PFSK-1 (cell line): Measurements from ENCODE around the gene ADORA3.

Experiments
- FOXP2 ChIP-seq: optimal IDR thresholded peaks from 2 replicates; pipeline ENCODE3; 2011; ENCODE audit warnings: borderline replicate concordance, control low read depth, inconsistent platforms; ENCODE audit not compliant: insufficient read depth; ENCODE audit errors: extremely low read length, extremely low read depth
- POLR2AphosphoS5 ChIP-seq: IDR thresholded peaks from 2 replicates; pipeline ENCODE4 v1.6.1; 2012; ENCODE audit warnings: low read depth, mild to moderate bottlenecking, control low read depth, low read length, moderate library complexity
- SIN3A ChIP-seq: IDR thresholded peaks from 2 replicates; pipeline ENCODE4 v1.6.1; 2012; ENCODE audit warnings: mild to moderate bottlenecking, low read length, moderate library complexity, borderline replicate concordance; ENCODE audit not compliant: insufficient read depth
- TAF1 ChIP-seq: IDR thresholded peaks from 2 replicates; pipeline ENCODE4 v1.6.1; 2012; ENCODE audit warnings: low read length, control low read depth, borderline replicate concordance; ENCODE audit not compliant: insufficient read depth
- TF ChIP-seq, protein P1 (sequence below), 2 experiments: IDR thresholded peaks; 2 replicates each; pipeline versions ENCODE4 v1.6.1 to v1.8.0; 2011 to 2012; ENCODE audit warnings: low read depth in 2 of 2, low read length in 2 of 2, control low read depth in 1 of 2, inconsistent platforms in 1 of 2, mild to moderate bottlenecking in 1 of 2, moderate library complexity in 1 of 2; ENCODE audit not compliant: insufficient read depth in 1 of 2

ADORA3 gene

DNA sequence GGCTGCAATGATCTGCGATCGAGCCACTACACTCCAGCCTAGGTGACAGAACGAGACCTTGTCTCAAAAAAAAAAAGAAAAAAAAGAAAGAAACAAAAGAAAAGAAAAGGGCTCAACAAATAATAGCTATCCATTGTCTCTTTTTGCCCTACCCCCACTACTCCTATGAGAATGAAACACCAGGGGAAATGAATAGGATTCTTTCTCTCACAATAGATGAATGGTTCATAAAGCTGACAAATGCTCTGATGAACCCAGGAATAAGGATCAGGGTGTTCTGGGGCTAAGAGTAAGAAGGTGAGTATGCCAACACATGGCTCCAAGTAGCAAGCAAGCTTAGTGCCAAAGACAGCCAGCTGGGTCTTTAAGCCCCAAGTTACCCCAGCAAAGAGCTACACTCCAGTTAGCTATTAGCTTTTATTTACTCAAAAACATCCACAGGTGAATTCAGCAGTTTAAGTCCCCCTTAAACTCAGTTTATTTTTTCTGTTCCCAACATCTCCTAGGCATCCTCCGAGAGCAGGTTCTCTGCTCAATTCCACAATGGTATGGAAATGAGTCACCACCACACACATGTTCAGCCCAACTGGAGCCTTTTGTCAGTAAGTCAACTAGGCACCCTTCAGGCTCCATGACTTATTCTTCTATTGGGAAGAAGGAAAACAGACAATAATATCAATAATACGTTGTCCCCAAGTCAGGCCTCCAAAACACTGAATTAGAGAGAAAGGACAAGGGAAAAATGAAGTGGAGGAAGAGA is 4.2 kb downstream of the ADORA3 start:
- TF ChIP-seq TAF1: no peak
- TF ChIP-seq, protein P1, sequence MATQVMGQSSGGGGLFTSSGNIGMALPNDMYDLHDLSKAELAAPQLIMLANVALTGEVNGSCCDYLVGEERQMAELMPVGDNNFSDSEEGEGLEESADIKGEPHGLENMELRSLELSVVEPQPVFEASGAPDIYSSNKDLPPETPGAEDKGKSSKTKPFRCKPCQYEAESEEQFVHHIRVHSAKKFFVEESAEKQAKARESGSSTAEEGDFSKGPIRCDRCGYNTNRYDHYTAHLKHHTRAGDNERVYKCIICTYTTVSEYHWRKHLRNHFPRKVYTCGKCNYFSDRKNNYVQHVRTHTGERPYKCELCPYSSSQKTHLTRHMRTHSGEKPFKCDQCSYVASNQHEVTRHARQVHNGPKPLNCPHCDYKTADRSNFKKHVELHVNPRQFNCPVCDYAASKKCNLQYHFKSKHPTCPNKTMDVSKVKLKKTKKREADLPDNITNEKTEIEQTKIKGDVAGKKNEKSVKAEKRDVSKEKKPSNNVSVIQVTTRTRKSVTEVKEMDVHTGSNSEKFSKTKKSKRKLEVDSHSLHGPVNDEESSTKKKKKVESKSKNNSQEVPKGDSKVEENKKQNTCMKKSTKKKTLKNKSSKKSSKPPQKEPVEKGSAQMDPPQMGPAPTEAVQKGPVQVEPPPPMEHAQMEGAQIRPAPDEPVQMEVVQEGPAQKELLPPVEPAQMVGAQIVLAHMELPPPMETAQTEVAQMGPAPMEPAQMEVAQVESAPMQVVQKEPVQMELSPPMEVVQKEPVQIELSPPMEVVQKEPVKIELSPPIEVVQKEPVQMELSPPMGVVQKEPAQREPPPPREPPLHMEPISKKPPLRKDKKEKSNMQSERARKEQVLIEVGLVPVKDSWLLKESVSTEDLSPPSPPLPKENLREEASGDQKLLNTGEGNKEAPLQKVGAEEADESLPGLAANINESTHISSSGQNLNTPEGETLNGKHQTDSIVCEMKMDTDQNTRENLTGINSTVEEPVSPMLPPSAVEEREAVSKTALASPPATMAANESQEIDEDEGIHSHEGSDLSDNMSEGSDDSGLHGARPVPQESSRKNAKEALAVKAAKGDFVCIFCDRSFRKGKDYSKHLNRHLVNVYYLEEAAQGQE (IDR thresholded peaks at IDR 0.05; ENCODE audit: insufficient read depth in 1 of 2, low read depth in 2 of 2, low read length in 2 of 2): no peak
- no peak for TF ChIP-seq FOXP2
- no peak for TF ChIP-seq SIN3A
- TF ChIP-seq POLR2AphosphoS5: no peak

DNA sequence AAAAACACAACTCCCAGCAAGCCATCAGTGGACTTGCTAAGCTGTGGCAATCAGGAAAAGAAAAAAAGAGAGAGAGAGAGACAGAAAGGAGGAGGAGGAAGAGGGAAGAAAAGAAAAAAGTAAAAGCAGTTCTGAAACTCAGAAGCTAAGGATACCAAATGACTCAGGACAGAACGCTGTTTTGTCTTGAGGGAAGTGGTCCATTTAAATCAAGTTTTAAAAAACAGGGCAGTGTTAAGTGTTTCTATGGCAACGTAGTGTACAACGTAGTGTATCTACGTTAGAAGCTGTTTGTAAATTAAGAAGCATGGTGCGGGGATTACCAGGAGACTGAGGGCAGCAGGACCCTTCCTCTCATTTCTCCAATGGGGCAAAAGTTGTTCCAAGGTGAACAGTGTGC is 5.8 kb downstream of the ADORA3 start:
- TF ChIP-seq TAF1 (no peak), SIN3A (no peak), FOXP2 (no peak), POLR2AphosphoS5 (no peak)
- TF ChIP-seq, protein P1 (IDR thresholded peaks at IDR 0.05; ENCODE audit: insufficient read depth in 1 of 2, low read depth in 2 of 2, low read length in 2 of 2): no peak

DNA sequence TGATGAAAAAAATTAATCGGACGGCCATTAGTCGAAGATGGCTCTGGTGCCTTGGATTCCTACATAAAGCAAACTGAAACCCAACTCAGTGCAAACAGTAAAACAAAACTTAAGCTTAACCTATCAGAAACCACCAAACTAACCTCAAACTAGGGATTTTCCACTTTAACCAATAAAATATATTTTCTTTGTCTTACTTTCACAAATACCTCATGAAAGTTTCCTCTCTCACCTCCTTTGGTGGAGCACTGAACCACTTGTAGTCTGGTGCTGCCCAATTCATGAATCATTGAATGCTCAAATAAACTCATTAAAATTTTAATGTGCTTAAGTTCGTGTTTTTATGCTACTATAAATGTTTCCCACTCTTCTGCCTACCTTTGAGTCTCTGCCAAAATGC is 7.0 kb downstream of the ADORA3 start:
- TF ChIP-seq TAF1: no peak
- TF ChIP-seq, protein P1 (IDR thresholded peaks at IDR 0.05; ENCODE audit: insufficient read depth in 1 of 2, low read depth in 2 of 2, low read length in 2 of 2): no peak
- TF ChIP-seq FOXP2: no peak
- TF ChIP-seq SIN3A: no peak
- TF ChIP-seq POLR2AphosphoS5: no peak

DNA sequence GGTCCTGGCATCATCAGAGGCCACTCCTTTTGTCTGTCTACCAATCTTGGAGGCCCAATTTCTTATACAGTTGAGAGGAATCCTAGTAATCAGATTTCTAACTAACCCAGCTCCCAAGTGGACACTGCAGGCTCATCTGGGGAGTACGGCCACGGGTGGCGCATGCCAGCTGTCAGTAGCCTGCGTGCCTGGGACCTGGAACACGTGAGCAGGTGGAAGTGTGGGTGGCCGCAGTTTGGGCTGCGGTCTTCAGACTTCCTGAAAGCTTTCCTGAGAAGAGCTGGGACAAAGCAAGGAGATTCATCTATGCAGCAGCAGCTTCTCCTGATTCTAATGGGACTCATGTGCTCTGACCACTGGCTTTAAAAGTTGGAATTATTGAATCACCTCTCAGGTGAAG is 12.4 kb downstream of the ADORA3 start:
- TF ChIP-seq FOXP2 (no peak), TAF1 (no peak), SIN3A (no peak), POLR2AphosphoS5 (no peak)
- TF ChIP-seq, protein P1 (IDR thresholded peaks at IDR 0.05; ENCODE audit: insufficient read depth in 1 of 2, low read depth in 2 of 2, low read length in 2 of 2): no peak

DNA sequence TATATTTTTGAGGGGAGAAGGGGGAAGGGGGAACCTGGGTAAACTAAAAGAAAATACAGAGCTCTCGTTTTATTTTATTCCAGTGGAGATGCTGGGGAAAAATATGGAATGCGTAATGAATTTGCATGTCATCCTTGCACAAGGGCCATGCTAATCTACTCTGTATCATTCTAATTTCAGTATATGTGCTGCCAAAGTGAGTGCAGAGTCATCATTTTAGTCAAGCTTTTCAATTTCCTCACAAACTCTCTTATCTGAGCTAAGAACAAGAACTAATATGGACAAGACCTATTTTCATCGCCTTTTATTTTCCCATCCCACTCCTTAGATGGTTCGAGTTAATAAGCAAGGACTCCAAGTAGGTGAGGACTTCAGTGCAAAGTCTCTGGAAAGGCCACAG is 13.2 kb downstream of the ADORA3 start:
- TF ChIP-seq, protein P1 (IDR thresholded peaks at IDR 0.05; ENCODE audit: insufficient read depth in 1 of 2, low read depth in 2 of 2, low read length in 2 of 2): no peak
- TF ChIP-seq TAF1 (no peak), POLR2AphosphoS5 (no peak), FOXP2 (no peak), SIN3A (no peak)
